ENCODE data around the gene BCO2.

Gene BCO2

DNA sequence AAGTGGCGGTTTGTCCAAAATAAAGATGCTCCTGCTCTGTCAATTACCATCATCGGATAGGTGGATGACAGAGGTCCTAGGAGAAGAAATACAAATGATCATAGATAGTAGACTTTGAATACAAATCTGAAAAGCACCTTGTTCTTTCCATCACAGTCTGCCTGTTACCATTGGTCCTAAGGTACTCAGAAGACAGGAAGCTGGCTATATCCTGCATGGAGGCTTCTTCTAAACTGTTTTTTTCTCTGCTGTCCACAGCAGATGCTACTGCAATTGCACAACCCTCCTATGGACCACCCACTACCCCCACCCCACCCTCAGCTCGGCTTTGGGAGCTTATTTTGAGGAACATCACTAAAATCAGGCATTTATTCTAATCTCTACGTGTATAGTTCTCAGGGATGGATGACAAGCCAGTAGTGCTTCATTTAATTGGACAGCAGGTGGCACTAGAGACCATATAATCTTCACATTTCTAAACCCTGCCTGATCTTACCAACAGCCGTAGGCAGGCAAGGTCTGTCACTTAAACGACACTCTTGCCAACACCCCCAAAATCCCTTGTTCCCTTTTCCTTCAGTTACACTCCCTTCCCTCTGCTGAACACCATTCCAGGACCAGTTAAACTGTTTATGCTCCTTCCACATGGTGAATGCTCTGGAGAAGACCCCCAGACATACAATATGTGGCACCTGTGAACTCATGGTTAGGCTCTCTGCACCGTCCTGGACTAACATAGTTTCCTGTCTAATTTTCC, 44.3 kb downstream of the BCO2 start:
- peak; percentile 23 for DNase-seq

DNA sequence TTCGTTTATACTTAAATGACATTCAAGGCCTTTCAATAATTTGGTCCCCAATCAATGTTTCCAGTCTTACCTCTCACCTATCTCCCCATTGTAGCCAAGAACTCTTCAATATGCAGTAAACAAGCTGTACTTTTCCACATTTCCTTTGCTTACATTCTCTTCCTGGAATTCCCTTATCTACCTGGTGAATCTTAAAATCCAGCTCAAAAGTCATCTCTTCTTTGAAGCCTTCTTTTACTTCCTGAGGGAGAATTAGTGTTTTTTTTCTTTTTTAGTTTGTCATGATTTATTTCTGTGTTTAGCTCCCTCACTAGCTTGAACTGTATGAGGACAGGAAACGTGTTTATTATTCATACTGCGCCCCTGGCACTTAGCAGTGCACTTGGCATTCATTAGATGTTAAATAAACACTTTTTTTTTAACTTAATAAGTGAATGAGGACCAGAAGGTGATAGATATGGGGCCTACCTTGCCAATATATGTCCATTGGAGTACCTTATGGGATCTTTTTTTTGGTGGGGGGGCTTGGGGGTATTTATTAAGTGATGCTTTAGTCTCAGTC, 46.0 kb downstream of the BCO2 start:
- DNase-seq, result no peak

DNA sequence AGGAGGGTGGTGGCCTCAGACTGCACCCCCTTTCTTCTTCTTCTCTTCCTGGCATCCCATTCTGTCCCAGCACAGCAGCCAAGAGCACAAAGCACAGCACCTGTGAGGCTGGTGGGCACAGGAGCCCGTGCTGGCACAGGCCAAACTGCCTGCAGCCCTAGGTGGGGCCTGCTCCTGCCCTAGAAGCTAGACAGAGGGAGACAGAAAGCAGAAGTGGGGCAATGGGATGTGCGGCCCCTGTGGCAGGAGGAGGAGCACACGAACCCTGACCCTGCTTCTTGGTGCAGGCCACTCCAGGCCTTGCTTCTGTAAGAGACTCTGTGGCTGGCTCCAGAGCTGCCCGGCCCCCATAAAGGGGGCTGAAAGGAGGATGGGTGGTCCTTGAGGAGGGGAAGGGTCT, 47.0 kb downstream of the BCO2 start:
- no peak for DNase-seq

DNA sequence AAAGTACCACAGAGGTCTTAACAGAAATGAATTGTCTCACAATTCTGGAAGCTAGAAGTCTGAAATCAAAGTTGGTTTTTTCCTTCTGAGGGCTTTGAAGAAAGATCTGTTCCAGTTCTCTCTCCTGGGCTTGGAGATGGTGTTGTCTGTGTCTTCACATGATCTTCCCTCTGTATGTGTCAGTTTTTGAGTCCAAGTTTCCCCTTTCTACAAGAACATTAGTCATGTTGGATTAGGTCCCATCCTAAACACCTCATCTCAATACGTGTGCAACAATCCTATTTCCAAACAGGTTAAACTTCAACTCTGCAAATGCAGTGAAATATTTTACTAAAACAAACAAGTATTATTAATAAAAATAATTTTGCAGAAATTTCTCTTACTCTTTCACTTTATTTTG, 47.8 kb downstream of the BCO2 start:
- DNase-seq, result no peak

- DNase-seq, result no peak
These were observed 48.6 kb downstream of the BCO2 start for GRCh38 chr11:112223754-112224532.

DNA sequence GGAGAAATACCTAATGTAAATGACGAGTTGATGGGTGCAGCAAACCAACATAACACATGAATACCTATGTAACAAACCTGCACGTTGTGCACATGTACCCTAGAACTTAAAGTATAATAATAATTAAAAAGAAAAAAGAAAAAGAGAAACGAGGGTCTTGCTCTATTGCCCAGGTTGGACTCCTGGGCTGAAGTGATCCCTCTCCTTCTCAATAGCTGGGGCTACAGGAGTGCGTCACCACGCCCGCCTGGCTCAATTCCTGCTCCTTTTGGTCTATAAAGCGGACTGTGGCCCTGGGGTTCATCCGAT, 50.4 kb downstream of the BCO2 start:
- DNase-seq, result no peak

- peak; percentile 83 for DNase-seq
These were observed 50.9 kb downstream of the BCO2 start, which contains the start of gene PTS for GRCh38 chr11:112226062-112226830. PTS (plus strand) TSS chr11:112226428; CDS start chr11:112226444, 16 bp downstream.

DNA sequence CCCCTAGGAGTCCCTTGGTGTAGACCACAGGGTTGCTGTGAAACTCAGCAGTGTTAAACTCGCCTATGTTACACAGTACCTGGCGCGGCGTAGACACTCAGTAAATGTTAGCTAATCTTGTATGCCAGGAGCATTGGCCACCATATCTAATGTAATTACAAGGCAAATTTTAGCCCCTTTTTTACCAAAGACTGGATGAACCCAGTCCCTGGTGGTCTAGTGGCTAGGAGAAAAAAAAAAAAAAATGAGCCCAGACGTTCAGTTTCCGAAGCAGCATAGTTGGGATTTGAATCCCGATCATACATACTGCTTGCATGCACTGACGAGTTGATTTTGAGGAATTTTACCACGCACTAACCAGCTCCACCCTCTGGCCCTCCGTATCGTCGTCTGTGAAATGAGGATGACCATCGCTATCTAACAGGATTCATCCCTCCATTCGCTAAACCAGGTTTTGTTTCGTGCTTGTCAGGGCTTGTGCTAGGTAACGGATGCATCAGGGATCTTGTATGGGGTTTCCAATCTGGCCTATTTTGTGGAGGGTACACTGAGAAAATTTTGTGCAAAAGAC, 51.6 kb downstream of the BCO2 start:
- DNase-seq, result no peak

GRCh38 chr11:112227471-112227870, 52.2 kb downstream of the BCO2 start:
- no peak for DNase-seq

- DNase-seq, result no peak
These were observed 53.4 kb downstream of the BCO2 start for GRCh38 chr11:112228706-112229105.

- DNase-seq, result no peak
These were observed 53.8 kb downstream of the BCO2 start for GRCh38 chr11:112229159-112229558.

DNA sequence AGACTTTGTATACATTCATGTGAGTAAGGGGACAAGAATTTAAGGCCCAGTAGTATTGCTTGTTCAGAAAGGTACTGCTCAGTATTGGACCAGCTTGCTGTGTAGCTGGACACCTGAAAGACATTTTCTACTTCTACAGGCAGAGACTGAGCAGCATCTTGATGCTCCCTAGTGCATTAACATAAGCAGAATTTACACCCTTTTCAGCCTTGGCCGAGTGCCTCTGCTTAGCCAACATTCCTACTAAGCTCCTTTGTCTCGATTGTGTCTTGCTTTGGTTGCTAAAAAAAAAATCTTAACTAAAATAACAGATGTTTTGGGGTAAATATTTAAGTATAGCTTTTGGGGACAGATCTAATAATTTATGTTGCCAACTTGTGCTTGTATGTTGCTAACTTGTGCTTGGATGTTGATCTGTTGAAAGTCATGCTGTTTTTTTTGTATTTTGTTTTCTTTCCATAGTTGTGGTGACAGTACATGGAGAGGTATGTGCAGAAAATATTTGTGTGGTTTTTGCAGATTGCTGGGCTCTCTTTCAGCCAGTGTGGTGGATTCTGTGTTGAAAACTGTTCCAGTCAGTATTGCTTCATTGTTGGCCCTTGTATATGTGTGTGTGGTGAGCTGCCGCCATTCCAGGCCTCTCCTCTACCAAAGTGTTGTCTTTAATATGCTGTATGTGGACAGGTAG, 54.6 kb downstream of the BCO2 start:
- DNase-seq, result no peak

- DNase-seq, result no peak
These were observed 56.6 kb downstream of the BCO2 start for GRCh38 chr11:112231952-112232351.

DNA sequence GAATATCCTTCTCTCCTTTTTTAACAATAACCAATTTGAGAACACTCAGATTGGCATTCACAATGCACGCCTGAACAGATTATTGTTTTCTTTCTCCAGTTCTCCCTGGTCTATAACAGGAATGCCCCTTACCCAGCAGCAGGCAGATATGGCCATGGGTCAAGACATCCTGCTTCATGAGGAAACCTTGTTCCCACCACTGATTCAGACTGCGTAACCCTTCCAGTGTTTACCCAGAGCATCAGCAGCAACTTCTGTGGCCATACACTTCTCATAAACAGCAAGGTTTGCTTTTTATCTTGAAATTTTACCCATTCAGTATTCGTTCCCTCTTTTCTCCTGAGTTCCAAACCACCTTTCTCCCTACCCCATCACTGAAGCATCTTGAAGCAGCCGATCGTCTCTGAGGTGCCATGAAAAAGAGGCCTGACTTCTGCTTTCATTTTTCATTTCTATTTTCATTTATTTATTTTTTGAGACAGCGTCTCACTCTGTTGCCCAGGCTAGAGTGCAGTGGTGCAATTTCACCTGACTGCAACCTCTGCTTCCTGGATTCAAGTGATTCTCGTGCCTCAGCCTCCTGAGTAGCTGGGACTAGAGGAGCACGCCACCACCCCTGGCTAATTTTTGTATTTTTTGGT, 60.6 kb downstream of the BCO2 start:
- DNase-seq, result no peak

DNA sequence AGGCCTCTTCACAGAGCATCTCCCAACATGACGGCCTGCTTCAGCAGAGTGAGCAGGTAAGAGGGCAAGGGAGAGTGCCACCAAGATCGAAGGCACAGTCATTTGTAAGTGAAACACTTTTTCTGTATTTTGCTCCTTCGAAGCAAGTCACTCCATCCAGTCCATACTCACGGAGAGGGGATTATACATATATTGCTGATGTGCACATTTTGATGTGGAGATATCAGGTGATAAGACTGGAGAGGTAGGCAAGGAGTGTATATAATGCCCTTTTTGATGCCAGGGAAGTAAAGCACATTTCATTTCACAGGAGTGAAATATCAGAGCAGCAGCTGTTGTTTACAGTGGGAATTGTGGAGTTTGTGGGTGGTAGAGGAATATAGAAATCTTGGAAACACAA, 62.1 kb downstream of the BCO2 start:
- DNase-seq, result no peak

DNA sequence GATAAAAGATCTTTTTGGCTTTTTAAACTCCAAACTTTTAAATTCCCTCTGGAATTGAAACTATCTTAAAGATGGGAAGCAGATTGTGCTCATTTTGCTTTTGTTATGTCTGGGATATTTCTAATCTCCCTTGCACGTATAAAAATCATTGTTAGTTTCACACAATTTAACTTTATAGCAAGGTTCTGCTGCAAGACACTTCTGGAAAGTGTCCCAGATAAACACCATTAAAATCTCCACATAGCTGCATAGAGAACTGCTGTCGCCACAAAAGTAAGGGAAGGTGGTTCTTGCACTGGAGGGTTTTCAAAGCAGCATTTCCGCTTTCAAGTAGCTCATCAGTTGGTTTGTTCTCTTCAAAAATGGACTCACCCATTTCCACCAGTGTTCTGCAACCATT, 62.7 kb downstream of the BCO2 start:
- DNase-seq, result no peak

DNA sequence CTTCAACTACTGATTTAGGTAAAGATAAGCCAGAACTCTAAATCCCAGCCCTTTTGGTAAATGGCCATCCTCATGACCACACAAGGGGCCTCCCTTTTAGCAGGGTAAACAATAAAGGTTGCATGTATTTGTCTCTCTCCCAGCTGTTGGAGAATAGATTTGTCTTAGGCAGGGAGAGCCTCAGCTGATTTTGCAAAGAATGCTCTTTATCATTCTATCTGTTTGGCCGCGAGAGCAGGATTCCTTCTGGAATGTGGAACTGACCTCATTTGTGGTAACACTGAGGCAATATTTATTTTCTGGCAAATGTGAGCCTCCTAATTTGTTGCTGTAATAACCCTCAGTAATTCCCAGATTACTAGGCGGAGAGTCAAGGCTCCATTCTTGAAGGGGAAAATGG, 66.2 kb downstream of the BCO2 start:
- DNase-seq, result no peak

GRCh38 chr11:112247201-112247600, 71.9 kb downstream of the BCO2 start:
- no peak for DNase-seq

DNA sequence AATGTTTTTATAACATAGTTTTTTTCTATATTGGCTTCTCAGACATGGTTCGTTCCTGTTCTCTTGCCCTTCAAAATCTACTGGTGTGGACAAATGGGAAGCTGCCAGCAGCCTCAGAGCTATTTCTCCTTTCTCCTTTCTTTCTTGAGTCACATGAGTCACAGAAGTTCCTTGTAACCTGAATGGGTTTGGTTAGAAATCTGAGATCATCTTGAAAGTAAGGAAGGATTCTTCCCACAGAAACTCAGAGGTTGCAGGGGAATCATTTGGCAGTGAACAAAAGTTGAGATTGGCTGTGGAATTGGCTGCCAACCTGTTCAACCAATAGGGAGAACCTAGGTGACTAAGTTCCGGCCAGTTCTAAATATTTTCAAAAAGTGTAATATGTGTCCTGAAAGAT, 72.9 kb downstream of the BCO2 start:
- DNase-seq, result no peak

GRCh38 chr11:112249871-112250610, 74.7 kb downstream of the BCO2 start:
- DNase-seq, result no peak

DNA sequence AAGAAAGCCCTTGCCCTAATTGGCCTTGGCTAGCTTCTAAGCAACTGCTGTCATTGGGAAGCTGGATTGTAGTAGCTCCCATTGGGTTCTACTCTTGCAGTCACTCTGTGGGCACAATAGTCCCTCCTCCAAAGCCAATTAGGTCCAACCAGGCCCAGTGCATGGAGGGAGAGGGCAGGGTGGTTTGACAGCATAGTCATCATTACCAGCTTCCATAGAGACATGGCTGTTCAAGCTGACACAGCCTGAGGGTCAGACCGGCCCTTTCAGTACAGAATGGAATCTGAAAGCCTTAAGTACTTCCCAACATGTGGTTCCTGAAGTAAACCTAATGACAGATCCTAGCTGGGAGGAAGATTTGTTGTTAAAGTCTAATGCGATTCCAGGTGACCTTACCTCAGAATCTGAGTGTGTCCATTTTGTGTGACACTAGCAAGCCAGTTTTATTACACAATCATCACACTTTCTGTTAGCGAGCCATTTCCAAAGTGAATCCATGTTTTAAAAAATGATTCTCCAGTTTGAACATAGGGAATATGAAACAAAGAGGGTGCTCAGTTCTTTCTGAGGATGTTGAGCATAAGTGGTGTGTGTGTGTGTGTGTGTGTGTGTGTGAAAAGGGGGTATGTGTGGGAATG, 78.4 kb downstream of the BCO2 start:
- no peak for DNase-seq

Measured in activated naive CD4-positive, alpha-beta T cell treated with anti-CD3 and anti-CD28 coated beads, Interleukin-2, amount 50 U/mL, for 16 hours (primary cell).